ENCODE data around the gene PCDH15. TPM values are rescaled to one million over a fixed set of nuclear protein-coding genes. Genes with fewer than 3 reads are reported as not detected.

PCDH15 gene
- total and polyA plus RNA-seq, 4 donors = 20.7 to 46.8 (median 39.1) TPM

DNA sequence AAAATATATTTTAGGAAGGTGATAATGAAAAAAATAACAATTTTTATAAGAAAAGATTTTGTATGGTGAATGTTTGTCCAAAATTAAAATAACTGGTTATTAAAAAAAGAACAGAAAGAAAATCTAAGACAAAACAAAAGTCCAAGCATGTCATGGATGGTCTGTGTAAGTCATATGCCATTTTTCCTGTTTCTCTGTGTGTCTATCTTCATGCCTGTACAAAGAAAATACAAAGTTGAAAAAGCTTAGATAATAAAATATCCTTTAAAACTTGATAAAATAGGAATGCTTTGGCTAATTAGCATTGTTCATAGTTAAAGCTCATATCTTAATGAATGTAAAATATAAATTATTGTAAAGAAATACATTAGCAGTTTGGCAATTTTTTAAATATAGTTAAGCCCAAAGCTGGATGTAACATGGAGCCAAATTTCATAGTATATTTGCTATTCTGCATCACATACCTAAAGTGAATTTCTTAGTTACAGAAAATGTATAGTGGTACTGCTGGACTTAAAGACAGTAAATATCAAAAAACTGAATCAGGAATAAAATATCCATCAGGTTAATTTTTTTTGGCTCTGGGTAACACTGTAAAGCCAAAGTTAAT, 661.1 kb downstream of the PCDH15 start:
- H3K4me3 ChIP-seq (ENCODE audit: low read depth, low read length) = no peak overlapping the region
- no peaks in the 10 kb centered on the region for H3K27me3 ChIP-seq (ENCODE audit: control insufficient read depth, insufficient read depth, low read length)
- no peak overlapping the region for H3K27ac ChIP-seq (ENCODE audit: low read depth, low read length)
- no peaks in the 10 kb centered on the region for H3K4me1 ChIP-seq (ENCODE audit: control insufficient read depth, insufficient read depth, low read length)
- no peak for DNase-seq (ENCODE audit: low read depth in 4 of 6, low spot score in 6 of 6)
- H3K9me3 ChIP-seq (ENCODE audit: control insufficient read depth, insufficient read depth, low read length) = peaks cover 8% of the 10 kb centered on the region
- H3K36me3 ChIP-seq (ENCODE audit: control insufficient read depth, insufficient read depth, low read length) = no peaks in the 10 kb centered on the region

DNA sequence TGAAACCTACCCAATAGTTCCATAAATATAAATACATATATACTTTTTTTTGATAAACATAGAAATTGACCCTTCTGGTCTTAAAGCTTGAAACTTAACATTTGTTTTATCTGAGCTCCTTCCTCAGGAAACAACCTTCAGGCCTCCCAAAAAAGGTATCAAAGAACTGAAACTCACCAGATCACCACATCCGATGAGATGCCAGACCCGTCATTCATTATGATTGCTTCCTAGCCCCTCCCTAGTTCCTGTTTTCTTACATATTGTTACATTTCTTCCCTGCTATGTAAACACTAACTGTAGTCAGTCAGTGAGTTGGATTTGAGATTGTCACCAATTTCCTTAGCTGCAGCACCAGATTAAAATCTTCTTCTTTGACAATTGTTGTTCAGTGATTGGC, 663.6 kb downstream of the PCDH15 start:
- Histone ChIP-seq H3K27me3 (ENCODE audit: control insufficient read depth, insufficient read depth, low read length) (no peaks in the 10 kb centered on the region), H3K27ac (ENCODE audit: low read depth, low read length) (no peak overlapping the region), H3K36me3 (ENCODE audit: control insufficient read depth, insufficient read depth, low read length) (no peaks in the 10 kb centered on the region), H3K4me3 (ENCODE audit: low read depth, low read length) (no peak overlapping the region), H3K4me1 (ENCODE audit: control insufficient read depth, insufficient read depth, low read length) (no peaks in the 10 kb centered on the region), H3K9me3 (ENCODE audit: control insufficient read depth, insufficient read depth, low read length) (peaks cover 8% of the 10 kb centered on the region)
- no peak for DNase-seq (ENCODE audit: low read depth in 4 of 6, low spot score in 6 of 6)
- no CpG with 5 or more reads among the region's 2 CpGs for WGBS (ENCODE audit: insufficient coverage)

DNA sequence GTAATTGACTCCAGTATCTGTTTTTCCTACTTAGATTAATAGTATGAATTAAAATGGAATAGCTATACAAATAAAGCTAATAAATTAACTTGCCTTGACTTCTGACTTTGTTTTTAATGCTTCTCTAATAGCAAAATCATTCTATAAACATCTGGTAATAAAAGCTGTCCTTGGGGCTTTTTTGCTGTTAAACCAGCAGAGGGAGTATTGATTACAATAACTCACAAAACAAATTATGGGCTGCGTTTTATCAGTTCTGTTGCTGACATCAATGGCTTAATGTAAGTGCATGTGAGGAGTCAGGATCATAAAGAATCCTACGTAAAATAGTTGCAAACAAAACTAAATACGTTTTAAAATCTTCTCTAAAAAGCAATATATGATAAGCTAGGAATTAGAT, 667.8 kb downstream of the PCDH15 start:
- WGBS (ENCODE audit: insufficient coverage) = no CpG with 5 or more reads among the region's 3 CpGs
- H3K4me3 ChIP-seq (ENCODE audit: low read depth, low read length) = no peak overlapping the region
- DNase-seq (ENCODE audit: low read depth in 4 of 6, low spot score in 6 of 6) = peak in 2 of 6 donors; percentile 9 to 66
- no peaks in the 10 kb centered on the region for H3K9me3 ChIP-seq (ENCODE audit: control insufficient read depth, insufficient read depth, low read length)
- no peaks in the 10 kb centered on the region for H3K4me1 ChIP-seq (ENCODE audit: control insufficient read depth, insufficient read depth, low read length)
- H3K27ac ChIP-seq (ENCODE audit: low read depth, low read length) = no peak overlapping the region
- no peaks in the 10 kb centered on the region for H3K27me3 ChIP-seq (ENCODE audit: control insufficient read depth, insufficient read depth, low read length)
- H3K36me3 ChIP-seq (ENCODE audit: control insufficient read depth, insufficient read depth, low read length) = no peaks in the 10 kb centered on the region

- Histone ChIP-seq H3K4me1 (ENCODE audit: control insufficient read depth, insufficient read depth, low read length) (no peaks in the 10 kb centered on the region), H3K9me3 (ENCODE audit: control insufficient read depth, insufficient read depth, low read length) (no peaks in the 10 kb centered on the region), H3K36me3 (ENCODE audit: control insufficient read depth, insufficient read depth, low read length) (no peaks in the 10 kb centered on the region), H3K27me3 (ENCODE audit: control insufficient read depth, insufficient read depth, low read length) (no peaks in the 10 kb centered on the region), H3K27ac (ENCODE audit: low read depth, low read length) (no peak overlapping the region), H3K4me3 (ENCODE audit: low read depth, low read length) (no peak overlapping the region)
- WGBS (ENCODE audit: insufficient coverage) = no CpG with 5 or more reads among the region's 6 CpGs
- DNase-seq (ENCODE audit: low read depth in 4 of 6, low spot score in 6 of 6) = no peak
Measured at GRCh38 chr10:54131833-54132232, 669.2 kb downstream of the PCDH15 start.

GRCh38 chr10:54130394-54130793, 670.6 kb downstream of the PCDH15 start:
- 94% methylated on average over 2 of the region's 6 CpGs for WGBS (ENCODE audit: insufficient coverage)
- H3K9me3 ChIP-seq (ENCODE audit: control insufficient read depth, insufficient read depth, low read length) = no peaks in the 10 kb centered on the region
- DNase-seq (ENCODE audit: low read depth in 4 of 6, low spot score in 6 of 6) = no peak
- H3K4me3 ChIP-seq (ENCODE audit: low read depth, low read length) = no peak overlapping the region
- H3K27me3 ChIP-seq (ENCODE audit: control insufficient read depth, insufficient read depth, low read length) = no peaks in the 10 kb centered on the region
- no peak overlapping the region for H3K27ac ChIP-seq (ENCODE audit: low read depth, low read length)
- H3K36me3 ChIP-seq (ENCODE audit: control insufficient read depth, insufficient read depth, low read length) = no peaks in the 10 kb centered on the region
- H3K4me1 ChIP-seq (ENCODE audit: control insufficient read depth, insufficient read depth, low read length) = no peaks in the 10 kb centered on the region

- Histone ChIP-seq H3K27ac (ENCODE audit: low read depth, low read length) (no peak overlapping the region), H3K4me1 (ENCODE audit: control insufficient read depth, insufficient read depth, low read length) (no peaks in the 10 kb centered on the region), H3K27me3 (ENCODE audit: control insufficient read depth, insufficient read depth, low read length) (no peaks in the 10 kb centered on the region), H3K36me3 (ENCODE audit: control insufficient read depth, insufficient read depth, low read length) (no peaks in the 10 kb centered on the region), H3K9me3 (ENCODE audit: control insufficient read depth, insufficient read depth, low read length) (no peaks in the 10 kb centered on the region), H3K4me3 (ENCODE audit: low read depth, low read length) (no peak overlapping the region)
- WGBS (ENCODE audit: insufficient coverage) = 80% methylated on average over 1 of the region's 3 CpGs
- no peak for DNase-seq (ENCODE audit: low read depth in 4 of 6, low spot score in 6 of 6)
Measured at GRCh38 chr10:54125098-54125747, 675.8 kb downstream of the PCDH15 start.

DNA sequence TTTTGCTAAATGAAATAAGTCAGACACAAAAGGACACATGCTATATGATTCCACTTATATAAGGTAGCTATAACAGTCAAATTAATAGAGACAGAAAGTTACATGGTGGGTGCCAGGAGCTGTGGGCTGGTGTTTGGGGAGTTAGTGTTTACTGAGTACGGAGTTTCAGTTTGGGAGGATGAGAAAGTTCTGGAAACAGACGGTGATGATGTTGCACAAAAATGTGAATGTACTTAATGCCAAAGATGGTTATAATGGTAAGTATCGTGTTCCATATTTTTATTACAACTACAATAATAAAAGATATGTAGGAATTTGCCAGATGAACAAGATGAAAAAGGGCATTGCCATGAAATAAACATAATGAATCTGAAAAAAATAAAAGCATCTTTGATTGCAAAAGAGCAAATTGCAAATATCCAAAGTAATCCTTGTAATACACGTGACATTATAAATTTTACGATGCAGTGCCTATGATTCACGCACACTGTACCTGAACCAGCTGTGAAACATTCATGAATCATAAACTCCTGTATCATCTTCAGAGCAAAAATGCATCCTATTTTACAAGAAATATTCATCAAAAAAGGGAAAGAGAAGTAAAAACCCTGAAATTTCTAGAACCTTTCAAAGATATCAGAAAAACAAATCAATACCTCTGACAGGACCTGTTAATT, 676.7 kb downstream of the PCDH15 start:
- WGBS (ENCODE audit: insufficient coverage) = no CpG with 5 or more reads among the region's 6 CpGs
- H3K36me3 ChIP-seq (ENCODE audit: control insufficient read depth, insufficient read depth, low read length) = no peaks in the 10 kb centered on the region
- no peak overlapping the region for H3K27ac ChIP-seq (ENCODE audit: low read depth, low read length)

GRCh38 chr10:54120806-54121205, 680.2 kb downstream of the PCDH15 start:
- 20% methylated on average over 1 of the region's 1 CpG for WGBS (ENCODE audit: insufficient coverage)
- no peak for DNase-seq (ENCODE audit: low read depth in 4 of 6, low spot score in 6 of 6)
- no peaks in the 10 kb centered on the region for H3K27me3 ChIP-seq (ENCODE audit: control insufficient read depth, insufficient read depth, low read length)
- H3K27ac ChIP-seq (ENCODE audit: low read depth, low read length) = no peak overlapping the region
- H3K36me3 ChIP-seq (ENCODE audit: control insufficient read depth, insufficient read depth, low read length) = no peaks in the 10 kb centered on the region
- H3K9me3 ChIP-seq (ENCODE audit: control insufficient read depth, insufficient read depth, low read length) = no peaks in the 10 kb centered on the region
- no peaks in the 10 kb centered on the region for H3K4me1 ChIP-seq (ENCODE audit: control insufficient read depth, insufficient read depth, low read length)
- no peak overlapping the region for H3K4me3 ChIP-seq (ENCODE audit: low read depth, low read length)

More for the DNA sequence above, 676.7 kb downstream of the PCDH15 start:
- Histone ChIP-seq H3K4me1 (ENCODE audit: control insufficient read depth, insufficient read depth, low read length) (no peaks in the 10 kb centered on the region), H3K9me3 (ENCODE audit: control insufficient read depth, insufficient read depth, low read length) (no peaks in the 10 kb centered on the region), H3K4me3 (ENCODE audit: low read depth, low read length) (no peak overlapping the region), H3K27me3 (ENCODE audit: control insufficient read depth, insufficient read depth, low read length) (no peaks in the 10 kb centered on the region)
- DNase-seq (ENCODE audit: low read depth in 4 of 6, low spot score in 6 of 6) = no peak

- H3K9me3 ChIP-seq (ENCODE audit: control insufficient read depth, insufficient read depth, low read length) = no peaks in the 10 kb centered on the region
- H3K27me3 ChIP-seq (ENCODE audit: control insufficient read depth, insufficient read depth, low read length) = no peaks in the 10 kb centered on the region
- H3K4me3 ChIP-seq (ENCODE audit: low read depth, low read length) = no peak overlapping the region
- no peaks in the 10 kb centered on the region for H3K4me1 ChIP-seq (ENCODE audit: control insufficient read depth, insufficient read depth, low read length)
- peak in 1 of 6 donors; percentile 18 for DNase-seq (ENCODE audit: low read depth in 4 of 6, low spot score in 6 of 6)
- H3K27ac ChIP-seq (ENCODE audit: low read depth, low read length) = no peak overlapping the region
- no peaks in the 10 kb centered on the region for H3K36me3 ChIP-seq (ENCODE audit: control insufficient read depth, insufficient read depth, low read length)
- no CpG with 5 or more reads among the region's 2 CpGs for WGBS (ENCODE audit: insufficient coverage)
Measured at GRCh38 chr10:54108961-54109360, 692.1 kb downstream of the PCDH15 start.

DNA sequence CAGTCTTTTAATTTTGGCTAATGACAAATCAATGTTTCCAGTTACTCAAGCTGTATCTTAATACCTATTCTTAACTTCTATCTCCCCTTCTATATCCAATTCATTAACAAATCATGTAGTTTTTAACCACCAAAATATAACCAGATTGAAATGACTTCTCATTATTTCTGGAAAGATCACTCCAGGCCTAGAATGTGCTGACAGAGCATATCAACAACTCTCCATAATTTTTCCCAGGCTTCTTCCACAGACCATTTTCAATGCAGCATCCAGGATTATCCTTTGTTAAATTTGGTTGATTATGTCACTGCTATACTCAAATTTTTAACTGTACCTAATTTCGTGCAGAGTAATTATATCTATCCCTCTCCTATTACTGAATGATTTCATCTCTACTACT, 704.1 kb downstream of the PCDH15 start:
- no CpG with 5 or more reads among the region's 1 CpG for WGBS (ENCODE audit: insufficient coverage)
- no peaks in the 10 kb centered on the region for H3K27me3 ChIP-seq (ENCODE audit: control insufficient read depth, insufficient read depth, low read length)
- no peak overlapping the region for H3K4me3 ChIP-seq (ENCODE audit: low read depth, low read length)
- no peak for DNase-seq (ENCODE audit: low read depth in 4 of 6, low spot score in 6 of 6)
- no peak overlapping the region for H3K27ac ChIP-seq (ENCODE audit: low read depth, low read length)
- no peaks in the 10 kb centered on the region for H3K36me3 ChIP-seq (ENCODE audit: control insufficient read depth, insufficient read depth, low read length)
- no peaks in the 10 kb centered on the region for H3K9me3 ChIP-seq (ENCODE audit: control insufficient read depth, insufficient read depth, low read length)
- no peaks in the 10 kb centered on the region for H3K4me1 ChIP-seq (ENCODE audit: control insufficient read depth, insufficient read depth, low read length)

Data from spinal cord (tissue), 10 donors.